SU-DHL-6 (cell line): ENCODE data around the gene C2orf92.

Experiments
- H2AFZ ChIP-seq: fragments of 200-600 bp; sonication (generic); 2 replicates; pipeline ENCODE4 v1.6.1; 2014; ENCODE audit warnings: low read depth, mild to moderate bottlenecking, moderate library complexity, mixed read lengths, antibody characterized with exemption, low read length; ENCODE audit not compliant: severe bottlenecking
- H3F3A ChIP-seq: fragments of 200-600 bp; shearing (Covaris generic); 2 replicates; pipeline ENCODE4 v1.6.0; 2016; ENCODE audit warnings: antibody characterized with exemption, mild to moderate bottlenecking; ENCODE audit not compliant: insufficient read depth
- H3K27ac ChIP-seq: fragments of 200-600 bp; sonication (generic); 2 replicates; pipeline ENCODE4 v1.5.1; 2016; ENCODE audit warnings: low read depth, mild to moderate bottlenecking, low read length, moderate library complexity, mixed read lengths
- H3K27me3 ChIP-seq: fragments of 200-600 bp; sonication (generic), shearing (Covaris generic); 2 replicates; pipeline ENCODE4 v1.6.0; 2014; ENCODE audit warnings: mild to moderate bottlenecking, low read length
- H3K36me3 ChIP-seq: fragments of 200-600 bp; sonication (generic); 2 replicates; pipeline ENCODE4 v1.6.1; 2014; ENCODE audit warnings: mild to moderate bottlenecking, low read length, mixed read lengths
- H3K4me2 ChIP-seq: fragments of 300-600, 200-600 bp; shearing (Covaris generic), sonication (generic); 2 replicates; pipeline ENCODE4 v1.6.0; 2014; ENCODE audit warnings: low read length, low read depth, mild to moderate bottlenecking; ENCODE audit not compliant: poor library complexity, severe bottlenecking
- H3K4me3 ChIP-seq: fragments of 200-600 bp; sonication (generic); 2 replicates; pipeline ENCODE4 v1.5.1; 2014; ENCODE audit warnings: antibody characterized with exemption, low read length, mild to moderate bottlenecking, mixed read lengths; ENCODE audit not compliant: insufficient read depth, poor library complexity, severe bottlenecking
- H3K79me2 ChIP-seq: fragments of 200-600 bp; sonication (generic); 2 replicates; pipeline ENCODE4 v1.6.1; 2014; ENCODE audit warnings: mild to moderate bottlenecking, low read length, moderate library complexity; ENCODE audit not compliant: insufficient read depth
- H3K9ac ChIP-seq: fragments of 200-600 bp; sonication (generic); 2 replicates; pipeline ENCODE4 v1.7.0; 2014; ENCODE audit warnings: mild to moderate bottlenecking, low read length
- H3K9me2 ChIP-seq: fragments of 200-600 bp; sonication (generic); replicated peaks from 2 replicates; pipeline ENCODE4 v1.6.1; 2014; ENCODE audit warnings: low read length; ENCODE audit not compliant: insufficient read depth
- H3K9me3 ChIP-seq: fragments of 200-600 bp; sonication (generic); 2 replicates; pipeline ENCODE4 v1.6.1; 2014; ENCODE audit warnings: low read length, mixed read lengths; ENCODE audit not compliant: insufficient read depth
- H4K20me1 ChIP-seq: fragments of 200-600 bp; sonication (generic); 2 replicates; pipeline ENCODE4 v1.6.1; 2014; ENCODE audit warnings: low read depth, mild to moderate bottlenecking, antibody characterized with exemption, low read length, moderate library complexity, mixed read lengths
- EZH2phosphoT487 ChIP-seq: fragments of 200-600 bp; sonication (generic), shearing (Covaris generic); conservative IDR thresholded peaks from 2 replicates; pipeline ENCODE4 v1.6.1; 2018; ENCODE audit warnings: mild to moderate bottlenecking, antibody characterized with exemption, low read length, moderate library complexity, mixed read lengths
- TF ChIP-seq, protein P1 (sequence below): fragments of 200-600 bp; sonication (generic); IDR thresholded peaks from one replicate; pipeline ENCODE4 v1.5.1; 2017; ENCODE audit warnings: antibody characterized with exemption, mild to moderate bottlenecking, low read length, moderate library complexity; ENCODE audit not compliant: insufficient read depth, poor library complexity, severe bottlenecking

The C2orf92 gene

DNA sequence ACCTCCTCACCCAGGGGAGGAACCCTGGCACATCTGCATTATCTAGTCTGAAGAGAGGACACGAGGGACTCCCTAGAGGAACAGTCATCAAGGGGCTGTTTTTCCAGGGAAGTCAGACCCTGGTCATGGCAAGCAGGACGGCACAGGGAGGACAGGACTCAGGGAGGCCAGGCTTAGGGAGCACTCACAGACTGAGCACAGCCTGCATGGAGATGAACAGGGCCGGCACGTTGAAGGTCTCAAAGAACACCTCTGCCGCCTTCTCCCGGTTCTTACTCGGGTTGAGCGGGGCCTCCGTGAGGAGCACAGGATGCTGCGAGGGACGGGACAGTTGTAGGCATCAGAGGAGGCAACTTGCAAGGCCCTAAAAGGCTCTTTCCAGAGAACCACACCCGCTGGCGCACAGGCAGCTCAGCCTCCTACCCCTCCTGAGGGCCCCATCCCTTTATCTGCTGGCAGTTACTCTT lies 10.8 kb upstream of the C2orf92 start:
- no peaks in the 10 kb centered on the region for H4K20me1 ChIP-seq
- TF ChIP-seq, protein P1, sequence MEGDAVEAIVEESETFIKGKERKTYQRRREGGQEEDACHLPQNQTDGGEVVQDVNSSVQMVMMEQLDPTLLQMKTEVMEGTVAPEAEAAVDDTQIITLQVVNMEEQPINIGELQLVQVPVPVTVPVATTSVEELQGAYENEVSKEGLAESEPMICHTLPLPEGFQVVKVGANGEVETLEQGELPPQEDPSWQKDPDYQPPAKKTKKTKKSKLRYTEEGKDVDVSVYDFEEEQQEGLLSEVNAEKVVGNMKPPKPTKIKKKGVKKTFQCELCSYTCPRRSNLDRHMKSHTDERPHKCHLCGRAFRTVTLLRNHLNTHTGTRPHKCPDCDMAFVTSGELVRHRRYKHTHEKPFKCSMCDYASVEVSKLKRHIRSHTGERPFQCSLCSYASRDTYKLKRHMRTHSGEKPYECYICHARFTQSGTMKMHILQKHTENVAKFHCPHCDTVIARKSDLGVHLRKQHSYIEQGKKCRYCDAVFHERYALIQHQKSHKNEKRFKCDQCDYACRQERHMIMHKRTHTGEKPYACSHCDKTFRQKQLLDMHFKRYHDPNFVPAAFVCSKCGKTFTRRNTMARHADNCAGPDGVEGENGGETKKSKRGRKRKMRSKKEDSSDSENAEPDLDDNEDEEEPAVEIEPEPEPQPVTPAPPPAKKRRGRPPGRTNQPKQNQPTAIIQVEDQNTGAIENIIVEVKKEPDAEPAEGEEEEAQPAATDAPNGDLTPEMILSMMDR = no peak
- no peak for TF ChIP-seq EZH2phosphoT487
- no peak overlapping the region for H3K4me3 ChIP-seq
- H2AFZ ChIP-seq = no peak overlapping the region
- no peaks in the 10 kb centered on the region for H3K9me3 ChIP-seq
- 0 out of 2 replicates have a peak, but pooled peaks cover 2% of the 10 kb centered on the region for H3K36me3 ChIP-seq
- H3K27ac ChIP-seq = no peak overlapping the region
- no peaks in the 10 kb centered on the region for H3F3A ChIP-seq
- H3K9me2 ChIP-seq = no peaks in the 10 kb centered on the region
- H3K4me2 ChIP-seq = no peak overlapping the region
- no peak overlapping the region for H3K9ac ChIP-seq
- H3K27me3 ChIP-seq = no peaks in the 10 kb centered on the region
- peaks cover 29% of the 10 kb centered on the region for H3K79me2 ChIP-seq

DNA sequence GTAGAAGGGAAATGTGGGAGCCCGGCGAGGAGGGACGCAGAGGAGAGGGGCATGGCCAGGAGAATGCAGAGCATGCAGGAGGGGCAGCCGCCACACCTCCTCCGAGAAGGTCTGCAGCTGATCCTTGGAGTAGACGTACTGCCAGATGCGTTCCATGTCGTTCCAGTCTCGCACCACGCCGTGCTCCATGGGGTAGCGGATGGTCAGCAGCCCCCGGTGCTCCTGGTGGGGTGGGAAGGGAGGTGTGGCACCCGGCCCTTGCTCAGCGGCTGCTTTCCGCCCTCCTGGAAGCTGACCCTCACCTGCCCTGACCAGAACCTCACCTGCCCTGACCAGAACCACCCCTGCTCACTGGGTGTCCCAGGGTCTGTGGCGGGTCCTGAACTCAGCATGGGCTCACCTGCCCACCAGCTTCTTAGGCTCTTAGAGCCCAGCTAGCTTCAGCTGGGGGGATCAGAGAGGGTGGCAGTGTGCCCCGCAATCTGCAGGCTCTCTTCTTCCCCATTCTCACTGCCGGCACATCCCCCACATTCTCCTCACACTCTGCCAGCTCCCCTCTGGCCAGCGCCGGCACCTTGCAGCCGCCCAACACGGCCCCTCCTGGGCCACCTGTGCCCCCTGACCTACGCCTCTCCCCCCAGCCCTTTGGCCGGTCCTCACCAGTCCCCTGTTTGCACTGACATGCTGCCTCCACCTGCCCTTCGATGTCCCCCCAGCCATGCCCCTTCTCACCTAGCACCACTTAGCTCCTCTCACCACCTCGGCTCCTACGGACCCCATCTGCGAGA lies 10.1 kb upstream of the C2orf92 start:
- H3K27me3 ChIP-seq = no peaks in the 10 kb centered on the region
- no peaks in the 10 kb centered on the region for H3F3A ChIP-seq
- H4K20me1 ChIP-seq = no peaks in the 10 kb centered on the region
- no peaks in the 10 kb centered on the region for H3K9me3 ChIP-seq
- no peaks in the 10 kb centered on the region for H3K9me2 ChIP-seq
- no peak overlapping the region for H3K4me2 ChIP-seq
- H3K79me2 ChIP-seq = peaks cover 29% of the 10 kb centered on the region
- H2AFZ ChIP-seq = no peak overlapping the region
- H3K36me3 ChIP-seq = 0 out of 2 replicates have a peak, but pooled peaks cover 2% of the 10 kb centered on the region
- H3K9ac ChIP-seq = no peak overlapping the region
- no peak overlapping the region for H3K4me3 ChIP-seq
- no peak overlapping the region for H3K27ac ChIP-seq
- TF ChIP-seq, protein P1 = no peak
- no peak for TF ChIP-seq EZH2phosphoT487

DNA sequence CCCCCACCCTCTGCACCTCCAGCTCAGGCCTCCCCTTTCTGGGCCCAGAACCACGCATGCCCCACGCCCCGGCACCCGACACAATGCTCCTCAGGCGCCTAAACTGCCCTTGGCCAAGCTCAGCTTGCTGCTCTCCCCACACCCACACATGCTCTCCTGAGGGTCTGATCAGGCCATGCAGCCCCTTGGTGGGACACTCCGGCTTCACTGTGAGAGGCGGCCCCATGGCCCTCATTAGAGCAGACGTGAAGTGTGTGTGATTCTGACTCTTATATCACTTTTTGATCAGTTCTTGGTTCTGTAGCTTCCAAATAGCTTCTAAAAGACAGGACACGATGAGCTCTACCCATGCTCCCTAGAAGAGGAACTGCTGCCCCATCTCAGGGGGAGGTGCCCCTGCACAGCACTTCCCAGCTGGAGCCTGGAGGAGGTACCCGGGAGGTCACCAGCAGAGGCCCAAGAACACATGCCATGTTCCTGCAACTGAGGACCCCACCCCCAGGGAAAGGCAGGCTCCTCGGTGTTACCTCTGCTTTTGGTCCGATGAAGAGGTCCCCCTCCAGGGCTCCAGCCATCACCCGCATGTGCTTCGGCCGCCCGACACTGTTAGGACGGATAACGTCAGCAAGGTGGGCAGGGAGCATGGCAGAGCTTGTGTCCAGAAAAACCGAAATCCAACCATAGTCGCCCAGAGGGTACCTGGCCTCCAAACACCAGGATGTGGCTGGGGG lies 9.3 kb upstream of the C2orf92 start:
- no peaks in the 10 kb centered on the region for H4K20me1 ChIP-seq
- TF ChIP-seq, protein P1 = no peak
- TF ChIP-seq EZH2phosphoT487 = no peak
- no peak overlapping the region for H3K4me3 ChIP-seq
- no peak overlapping the region for H3K27ac ChIP-seq
- H3K36me3 ChIP-seq = 0 out of 2 replicates have a peak, but pooled peaks cover 2% of the 10 kb centered on the region
- no peak overlapping the region for H3K9ac ChIP-seq
- H3K4me2 ChIP-seq = no peak overlapping the region
- no peaks in the 10 kb centered on the region for H3K9me3 ChIP-seq
- no peaks in the 10 kb centered on the region for H3K27me3 ChIP-seq
- no peaks in the 10 kb centered on the region for H3F3A ChIP-seq
- H2AFZ ChIP-seq = no peak overlapping the region
- no peaks in the 10 kb centered on the region for H3K9me2 ChIP-seq
- peaks cover 29% of the 10 kb centered on the region for H3K79me2 ChIP-seq
